Natural killer cell (primary cell): ENCODE results near the gene DVL3. TPM values are rescaled to one million over a fixed set of nuclear protein-coding genes. Genes with fewer than 3 reads are reported as not detected.

Experiments used
- ATAC-seq, 3 donors: fragments of 150-1000 bp in 2 of 3; fragments of 200-7000 bp in 1 of 3; cut with Tn5 transposase; 1 replicate in 1 of 3; 2 replicates in 2 of 3; pipeline ENCODE4 v1.10.0; 2021; ENCODE audit warnings: mild to moderate bottlenecking in 2 of 3, moderate library complexity in 2 of 3
- DNase-seq, 2 donors: peaks; one replicate each; pipeline versions ENCODE4 v3.0.0 to v3.0.0-alpha.2; 2013 to 2021; ENCODE audit warnings: mixed read lengths in 1 of 2
- H3K27ac ChIP-seq: one replicate; pipeline ENCODE4 v1.5.1; 2013; ENCODE audit warnings: mild to moderate bottlenecking, low read length
- H3K27me3 ChIP-seq: one replicate; pipeline ENCODE4 v1.6.1; 2013; ENCODE audit warnings: low read length; ENCODE audit not compliant: control insufficient read depth, insufficient read depth
- H3K36me3 ChIP-seq: one replicate; pipeline ENCODE4 v1.6.1; 2013; ENCODE audit warnings: low read length; ENCODE audit not compliant: control insufficient read depth, insufficient read depth
- H3K4me1 ChIP-seq: one replicate; pipeline ENCODE4 v1.6.1; 2013; ENCODE audit warnings: low read length; ENCODE audit not compliant: control insufficient read depth, insufficient read depth
- H3K4me3 ChIP-seq: one replicate; pipeline ENCODE4 v1.5.1; 2013; ENCODE audit warnings: low read length
- H3K9me3 ChIP-seq: one replicate; pipeline ENCODE4 v1.6.1; 2013; ENCODE audit warnings: low read length; ENCODE audit not compliant: control insufficient read depth, insufficient read depth
- H3K27ac Mint-ChIP-seq, 2 donors: one replicate each; pipeline ENCODE4 v1.8.0; 2022; ENCODE audit warnings: mild to moderate bottlenecking in 2 of 2, mixed read lengths in 2 of 2, moderate library complexity in 1 of 2
- H3K27me3 Mint-ChIP-seq, 2 donors: one replicate each; pipeline ENCODE4 v1.8.0; 2022; ENCODE audit warnings: low read depth in 2 of 2, mixed read lengths in 2 of 2
- H3K36me3 Mint-ChIP-seq: one replicate; pipeline ENCODE4 v1.8.0; 2022; ENCODE audit warnings: mixed read lengths
- H3K4me1 Mint-ChIP-seq, 2 donors: one replicate each; pipeline ENCODE4 v1.8.0; 2022; ENCODE audit warnings: mixed read lengths in 2 of 2
- H3K4me3 Mint-ChIP-seq: one replicate; pipeline ENCODE4 v1.8.0; 2022; ENCODE audit warnings: mild to moderate bottlenecking, moderate library complexity, mixed read lengths
- H3K9me3 Mint-ChIP-seq, 2 donors: one replicate each; pipeline ENCODE4 v1.8.0; 2022; ENCODE audit warnings: mixed read lengths in 2 of 2
- WGBS: methylation state at CpG from one replicate; pipeline ENCODE4 v1.1.7; 2013; ENCODE audit warnings: missing lambda C conversion rate; ENCODE audit not compliant: insufficient coverage; 5-methylcytosine and 5-hydroxymethylcytosine counted together
- intact Hi-C: fragments of 100-400 bp; cut with micrococcal nuclease; formaldehyde crosslinking; loops from one replicate; pipeline ENCODE4 v1.14.2; 2022
- total RNA-seq, 4 donors: library from RNA; stranded (reverse); fragments of 120-200 nt in 1 of 4; gene quantifications; one replicate each; pipeline versions ENCODE4 v1.2.3 to v1.2.4, GENCODE V29; 2013 to 2022
- TF ChIP-seq, protein P1 (sequence below): fragments of 200-600 bp; IDR thresholded peaks from one replicate; pipeline ENCODE4 v1.8.0; 2022; ENCODE audit warnings: antibody characterized with exemption

DVL3 gene
- total RNA-seq, 3 donors from 2014 or later (not counting 1 experiment from before 2014, with no cell fraction given) = 59.1 to 77.5 (median 59.7) TPM

DNA sequence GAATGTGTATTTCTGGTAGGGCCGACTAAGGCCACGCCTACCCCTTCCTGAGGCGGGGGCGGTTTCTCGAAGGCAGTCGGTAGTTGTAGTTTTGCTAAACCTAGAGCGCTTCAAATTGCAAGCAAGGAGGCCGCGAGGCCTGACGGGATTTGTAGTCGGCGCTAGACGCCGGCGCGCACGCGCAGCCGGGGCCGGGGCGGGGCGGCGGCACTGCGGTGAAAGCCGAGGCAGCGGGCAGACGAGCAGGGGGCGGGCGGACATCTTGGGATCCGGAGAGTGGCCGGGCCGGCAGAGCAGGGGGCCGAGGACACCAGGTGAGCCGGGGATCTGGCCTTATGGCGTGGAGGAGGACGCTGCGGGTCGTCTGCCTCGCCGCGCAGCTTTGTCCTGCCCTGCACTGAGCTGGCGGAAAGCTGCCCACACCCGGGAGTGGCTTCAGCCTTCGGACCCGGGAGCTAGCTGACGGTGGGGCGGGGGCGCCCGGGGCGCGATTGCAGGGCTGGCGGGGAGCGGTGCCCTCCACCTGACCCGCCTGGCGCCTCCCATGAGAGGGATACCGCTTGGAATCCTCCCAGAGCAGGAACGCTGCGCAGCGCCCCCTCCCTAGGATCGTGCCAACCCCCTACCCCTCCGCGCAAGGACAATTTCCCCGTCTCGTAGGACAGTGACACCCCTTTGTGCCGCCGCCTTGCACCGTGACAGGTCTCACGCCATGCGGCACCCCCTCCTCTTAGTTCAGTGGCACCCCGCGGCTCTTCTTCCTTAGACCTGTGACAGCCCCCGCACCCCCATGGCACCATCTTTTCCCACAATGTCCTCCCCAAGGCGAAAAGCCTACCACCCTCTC, 19.7 kb downstream of the DVL3 start, which contains the start of gene AP2M1:
Gene AP2M1, plus strand, starts transcription at position 210 of the 847 bp plus-strand sequence. CDS start 2,139 bp downstream, outside the sequence.
- Mint-ChIP-seq H3K27me3 (no peaks in the 10 kb centered on the region), H3K36me3 (no peaks in the 10 kb centered on the region), H3K9me3 (no peaks in the 10 kb centered on the region), H3K27ac (peak within 1 kb of the TSS; percentile 71 to 92), H3K4me1 (peaks cover 25 to 40% of the 10 kb centered on the region in 2 donors), H3K4me3 (peak within 1 kb of the TSS; percentile 93)
- peak within 1 kb of the TSS; percentile 96 for H3K4me3 ChIP-seq
- intact Hi-C loops = loop anchor here (1.0 kb wide), 4 partner anchors 11 to 386 kb away; partner anchors contain the start of genes ABCF3, EEF1AKMT4, EPHB3 and PSMD2
- peaks cover 31% of the 10 kb centered on the region for H3K36me3 ChIP-seq
- H3K27ac ChIP-seq = peak within 1 kb of the TSS; percentile 71
- H3K4me1 ChIP-seq = peaks cover 30% of the 10 kb centered on the region
- H3K9me3 ChIP-seq = no peaks in the 10 kb centered on the region
- ATAC-seq = peak; percentile 97 to 100 (median 97)
- peak; percentile 98 for DNase-seq
- under 1% methylated on average over 73 of the region's 73 CpGs for WGBS
- no peaks in the 10 kb centered on the region for H3K27me3 ChIP-seq
- TF ChIP-seq, protein P1, sequence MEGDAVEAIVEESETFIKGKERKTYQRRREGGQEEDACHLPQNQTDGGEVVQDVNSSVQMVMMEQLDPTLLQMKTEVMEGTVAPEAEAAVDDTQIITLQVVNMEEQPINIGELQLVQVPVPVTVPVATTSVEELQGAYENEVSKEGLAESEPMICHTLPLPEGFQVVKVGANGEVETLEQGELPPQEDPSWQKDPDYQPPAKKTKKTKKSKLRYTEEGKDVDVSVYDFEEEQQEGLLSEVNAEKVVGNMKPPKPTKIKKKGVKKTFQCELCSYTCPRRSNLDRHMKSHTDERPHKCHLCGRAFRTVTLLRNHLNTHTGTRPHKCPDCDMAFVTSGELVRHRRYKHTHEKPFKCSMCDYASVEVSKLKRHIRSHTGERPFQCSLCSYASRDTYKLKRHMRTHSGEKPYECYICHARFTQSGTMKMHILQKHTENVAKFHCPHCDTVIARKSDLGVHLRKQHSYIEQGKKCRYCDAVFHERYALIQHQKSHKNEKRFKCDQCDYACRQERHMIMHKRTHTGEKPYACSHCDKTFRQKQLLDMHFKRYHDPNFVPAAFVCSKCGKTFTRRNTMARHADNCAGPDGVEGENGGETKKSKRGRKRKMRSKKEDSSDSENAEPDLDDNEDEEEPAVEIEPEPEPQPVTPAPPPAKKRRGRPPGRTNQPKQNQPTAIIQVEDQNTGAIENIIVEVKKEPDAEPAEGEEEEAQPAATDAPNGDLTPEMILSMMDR = no peak

DNA sequence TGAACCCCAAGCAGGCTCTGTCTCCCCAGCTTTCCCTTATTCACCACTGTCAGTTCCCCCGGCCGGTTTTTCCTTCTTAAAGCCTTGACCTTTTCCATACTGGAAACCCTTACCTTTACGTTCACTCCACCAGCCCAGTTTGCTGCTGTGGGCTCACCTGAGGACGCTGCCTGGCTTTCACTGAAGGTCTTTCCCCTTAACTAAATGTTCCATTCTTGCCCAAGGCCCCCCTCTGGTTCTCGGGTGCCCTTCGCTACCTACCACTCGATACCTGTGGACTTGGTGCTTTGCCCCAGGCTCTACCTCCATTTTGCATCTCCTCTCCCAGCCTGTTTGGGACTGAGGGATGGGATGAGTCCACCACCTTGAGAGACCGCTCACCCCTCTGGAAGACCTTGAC, 20.3 kb downstream of the DVL3 start:
- ATAC-seq = no peak
- no peaks in the 10 kb centered on the region for H3K9me3 ChIP-seq
- H3K36me3 ChIP-seq = peaks cover 37% of the 10 kb centered on the region
- Mint-ChIP-seq H3K27me3 (no peaks in the 10 kb centered on the region), H3K27ac (peak overlapping the region; percentile 71 to 92), H3K36me3 (no peaks in the 10 kb centered on the region), H3K4me1 (peaks cover 25 to 40% of the 10 kb centered on the region in 2 donors), H3K9me3 (no peaks in the 10 kb centered on the region), H3K4me3 (peak overlapping the region; percentile 93)
- H3K4me3 ChIP-seq = peak overlapping the region; percentile 96
- peaks cover 30% of the 10 kb centered on the region for H3K4me1 ChIP-seq
- no peak for DNase-seq
- intact Hi-C loops = no loop called here
- WGBS = 34% methylated on average over 8 of the region's 8 CpGs
- TF ChIP-seq, protein P1 = no peak
- H3K27me3 ChIP-seq = no peaks in the 10 kb centered on the region
- H3K27ac ChIP-seq = no peak overlapping the region

DNA sequence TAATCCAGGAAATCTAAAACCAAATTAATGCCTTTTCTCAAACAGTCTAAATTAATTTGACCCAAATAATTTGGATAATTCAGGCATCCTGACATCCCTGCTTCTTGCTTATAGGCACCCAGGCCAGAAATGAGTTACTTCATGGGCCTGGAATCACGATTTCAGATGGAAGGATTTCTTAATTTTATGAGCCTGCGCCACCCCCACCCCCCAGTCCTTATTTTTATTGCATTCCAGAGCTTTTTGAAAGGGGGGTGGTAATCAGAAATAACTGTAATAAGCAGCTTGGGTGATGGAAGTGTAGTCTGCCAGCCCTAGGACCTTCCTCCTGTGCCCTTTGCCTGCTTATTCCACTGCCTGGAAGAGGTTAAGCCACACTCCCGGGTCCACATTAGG, 20.8 kb downstream of the DVL3 start:
- intact Hi-C loops = no loop called here
- no peaks in the 10 kb centered on the region for H3K9me3 Mint-ChIP-seq
- no peak overlapping the region for H3K27ac ChIP-seq
- DNase-seq (no peak), ATAC-seq (no peak)
- H3K27me3 ChIP-seq = no peaks in the 10 kb centered on the region
- peaks cover 25 to 38% of the 10 kb centered on the region in 2 donors for H3K4me1 Mint-ChIP-seq
- H3K36me3 Mint-ChIP-seq = no peaks in the 10 kb centered on the region
- no peaks in the 10 kb centered on the region for H3K27me3 Mint-ChIP-seq
- TF ChIP-seq, protein P1 = no peak
- H3K4me3 ChIP-seq = no peak overlapping the region
- H3K4me3 Mint-ChIP-seq = peak overlapping the region; percentile 93
- H3K4me1 ChIP-seq = peaks cover 30% of the 10 kb centered on the region
- peak overlapping the region; percentile 71 to 92 for H3K27ac Mint-ChIP-seq
- 72% methylated on average over 2 of the region's 3 CpGs for WGBS
- no peaks in the 10 kb centered on the region for H3K9me3 ChIP-seq
- peaks cover 38% of the 10 kb centered on the region for H3K36me3 ChIP-seq
